ENCODE measurements around the gene PPFIA1.

- no peak for TF ChIP-seq RBBP5 (IDR thresholded peaks at IDR 0.05; ENCODE audit: borderline replicate concordance, low read depth, low read length)
- TF ChIP-seq POLR2AphosphoS5 (IDR thresholded peaks at IDR 0.05; ENCODE audit: low read depth, low read length), result no peak
- TF ChIP-seq CTCF (IDR thresholded peaks at IDR 0.05; ENCODE audit: control extremely low read depth in 1 of 3, insufficient read depth in 1 of 3, low read depth in 1 of 3, low read length in 3 of 3), result no peak
- TF ChIP-seq EZH2 (IDR thresholded peaks at IDR 0.05; ENCODE audit: low read depth, low read length, severe bottlenecking), result no peak
- no peak for TF ChIP-seq JUND (IDR thresholded peaks at IDR 0.05; ENCODE audit: low read length)
- no peak for TF ChIP-seq EP300 (IDR thresholded peaks at IDR 0.05; ENCODE audit: borderline replicate concordance in 1 of 2, low read depth in 2 of 2, low read length in 2 of 2)
Observed at GRCh38 chr11:70243912-70244652, 26.4 kb upstream of the PPFIA1 start.

Measured in H1 (cell line).